NCI-H774 (cell line): ENCODE data around the gene HBEGF.
"Not testable (repeated sequence)": the region's sequence is repeated elsewhere in the genome, so short reads cannot be mapped to it uniquely, and the experiment has no call there.

Source experiments
- DNase-seq: peaks from one replicate; lab custom pipeline; 2025; lab: John Stamatoyannopoulos, UW

HBEGF gene

GRCh38 chr5:140360681-140361479 lies 14.5 kb upstream of the HBEGF start:
- no peak for DNase-seq

- DNase-seq, result no peak
Observed at GRCh38 chr5:140360101-140360500, 13.7 kb upstream of the HBEGF start, which contains the start of gene SLC4A9. TSS of gene SLC4A9 (plus strand) at chr5:140360194. CDS start at chr5:140360237, 43 bp downstream.

GRCh38 chr5:140358738-140359310 lies 12.4 kb upstream of the HBEGF start:
- no peak for DNase-seq

GRCh38 chr5:140357726-140358093 lies 11.3 kb upstream of the HBEGF start:
- DNase-seq, result peak; percentile 86

- DNase-seq, result no peak
Observed at GRCh38 chr5:140356853-140357725, 10.7 kb upstream of the HBEGF start.

- DNase-seq, result no peak
Observed at GRCh38 chr5:140355546-140355945, 9.1 kb upstream of the HBEGF start.

- peak; percentile 57 for DNase-seq
Observed at GRCh38 chr5:140351609-140352334, 5.4 kb upstream of the HBEGF start.

- DNase-seq, result no peak
Observed at GRCh38 chr5:140349244-140349643, 2.8 kb upstream of the HBEGF start.

GRCh38 chr5:140348104-140348503 lies 1.7 kb upstream of the HBEGF start:
- DNase-seq, result no peak

GRCh38 chr5:140347360-140347759 lies 957 bp upstream of the HBEGF start:
- DNase-seq, result no peak

- DNase-seq, result no peak
Observed at GRCh38 chr5:140345919-140346347, 470 bp downstream of the HBEGF start.

- DNase-seq, result no peak
Observed at GRCh38 chr5:140344683-140345423, 1.6 kb downstream of the HBEGF start.

- not testable (repeated sequence) for DNase-seq
Observed at GRCh38 chr5:140343849-140344248, 2.6 kb downstream of the HBEGF start.

GRCh38 chr5:140342896-140343295 lies 3.5 kb downstream of the HBEGF start:
- DNase-seq, result no peak

- no peak for DNase-seq
Observed at GRCh38 chr5:140342287-140342686, 4.1 kb downstream of the HBEGF start.

GRCh38 chr5:140341591-140341990 lies 4.8 kb downstream of the HBEGF start:
- DNase-seq, result no peak

GRCh38 chr5:140340605-140341121 lies 5.7 kb downstream of the HBEGF start:
- DNase-seq, result no peak

GRCh38 chr5:140339636-140340035 lies 6.8 kb downstream of the HBEGF start:
- no peak for DNase-seq

GRCh38 chr5:140338908-140339307 lies 7.5 kb downstream of the HBEGF start:
- DNase-seq, result no peak

- no peak for DNase-seq
Observed at GRCh38 chr5:140338336-140338735, 8.1 kb downstream of the HBEGF start.

GRCh38 chr5:140337880-140338279 lies 8.5 kb downstream of the HBEGF start:
- DNase-seq, result no peak
